DOHH2 (cell line): Measurements from ENCODE around the gene MIXL1.

Source experiments
- EZH2phosphoT487 ChIP-seq: fragments of 200-600 bp; sonication (generic); IDR thresholded peaks from 2 replicates; pipeline ENCODE4 v1.6.1; 2017; ENCODE audit warnings: borderline replicate concordance, mild to moderate bottlenecking, antibody characterized with exemption, low read length, moderate library complexity, mixed read lengths
- TF ChIP-seq, protein P1 (sequence below): fragments of 200-600 bp; sonication (generic); IDR thresholded peaks from one replicate; pipeline ENCODE4 v1.5.1; 2014; ENCODE audit warnings: antibody characterized with exemption, mild to moderate bottlenecking, low read depth, low read length; ENCODE audit not compliant: poor library complexity, severe bottlenecking

DNA sequence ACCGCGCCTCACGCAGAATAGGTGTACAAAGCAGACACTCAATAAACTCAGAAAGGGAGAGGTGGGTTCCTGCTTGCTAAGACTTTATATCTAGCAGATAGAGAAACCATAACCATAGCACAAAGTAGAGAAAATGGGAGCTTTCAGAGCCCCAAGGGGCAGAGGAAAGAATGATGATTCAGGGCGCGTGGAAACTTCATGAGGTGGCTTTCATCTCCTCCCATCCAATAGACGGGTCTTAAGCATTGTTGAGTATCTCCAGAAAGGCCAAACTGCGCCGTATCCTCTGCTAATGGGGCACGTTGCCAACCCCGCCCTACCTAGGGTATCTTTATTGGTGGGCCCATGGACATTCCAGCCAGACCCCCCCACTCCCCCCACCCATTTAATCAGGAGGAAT, 778 bp upstream of the MIXL1 start:
- TF ChIP-seq, protein P1, sequence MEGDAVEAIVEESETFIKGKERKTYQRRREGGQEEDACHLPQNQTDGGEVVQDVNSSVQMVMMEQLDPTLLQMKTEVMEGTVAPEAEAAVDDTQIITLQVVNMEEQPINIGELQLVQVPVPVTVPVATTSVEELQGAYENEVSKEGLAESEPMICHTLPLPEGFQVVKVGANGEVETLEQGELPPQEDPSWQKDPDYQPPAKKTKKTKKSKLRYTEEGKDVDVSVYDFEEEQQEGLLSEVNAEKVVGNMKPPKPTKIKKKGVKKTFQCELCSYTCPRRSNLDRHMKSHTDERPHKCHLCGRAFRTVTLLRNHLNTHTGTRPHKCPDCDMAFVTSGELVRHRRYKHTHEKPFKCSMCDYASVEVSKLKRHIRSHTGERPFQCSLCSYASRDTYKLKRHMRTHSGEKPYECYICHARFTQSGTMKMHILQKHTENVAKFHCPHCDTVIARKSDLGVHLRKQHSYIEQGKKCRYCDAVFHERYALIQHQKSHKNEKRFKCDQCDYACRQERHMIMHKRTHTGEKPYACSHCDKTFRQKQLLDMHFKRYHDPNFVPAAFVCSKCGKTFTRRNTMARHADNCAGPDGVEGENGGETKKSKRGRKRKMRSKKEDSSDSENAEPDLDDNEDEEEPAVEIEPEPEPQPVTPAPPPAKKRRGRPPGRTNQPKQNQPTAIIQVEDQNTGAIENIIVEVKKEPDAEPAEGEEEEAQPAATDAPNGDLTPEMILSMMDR = no peak
- no peak for TF ChIP-seq EZH2phosphoT487
